ENCODE results near the gene TAF4B. TPM values are rescaled to one million over a fixed set of nuclear protein-coding genes. Genes with fewer than 3 reads are reported as not detected.
A peak's percentile ranks its signal among the peaks of the same experiment; 100 is the strongest.

TAF4B gene
- polyA plus RNA-seq, 1 of the 3 experiments (the other 2 are of a cell fraction): 1.3 TPM

- no peaks in the 10 kb centered on the region for H3K79me2 ChIP-seq (ENCODE audit: insufficient read depth)
- ChIA-PET POLR2A (no interaction called here), CTCF (interaction anchor here (0.6 to 2.4 kb wide), 7 partner anchors 12 to 322 kb away, joined by 3 to 19 read pairs (median 4); no protein-coding TSS in a partner anchor)
- H3K9ac ChIP-seq: no peak overlapping the region
- 59% methylated on average over 4 of the region's 4 CpGs for WGBS (ENCODE audit: low lambda C conversion rate)
- H3K9me3 ChIP-seq: no peaks in the 10 kb centered on the region
- H3K36me3 ChIP-seq (replicated peaks in 1 of 2; ENCODE audit: control insufficient read depth in 1 of 2, insufficient read depth in 2 of 2, low read length in 1 of 2): no peaks in the 10 kb centered on the region
- H3K27ac ChIP-seq (ENCODE audit: low read depth in 2 of 2, low read length in 1 of 2): peak overlapping the region in 1 of 2 experiments; percentile 91; a peak in 2 of 4 replicates
- H3K4me3 ChIP-seq (ENCODE audit: low read depth in 2 of 2, low read length in 1 of 2): no peak overlapping the region
- H3F3A ChIP-seq (replicated peaks; ENCODE audit: insufficient read depth): no peaks in the 10 kb centered on the region
- no peaks in the 10 kb centered on the region for H4K20me1 ChIP-seq (ENCODE audit: insufficient read depth)
- peaks cover 0 to 26% of the 10 kb centered on the region in 2 experiments; a peak in 3 of 4 replicates for H3K4me1 ChIP-seq (ENCODE audit: control insufficient read depth in 1 of 2, insufficient read depth in 2 of 2, low read depth in 1 of 2, low read length in 1 of 2)
- H3K27me3 ChIP-seq (ENCODE audit: insufficient read depth): no peaks in the 10 kb centered on the region
- no peak overlapping the region for H2AFZ ChIP-seq (ENCODE audit: low read depth)
- peak; percentile 23 for DNase-seq
- H3K9me2 ChIP-seq: no peaks in the 10 kb centered on the region
- TF ChIP-seq EP300 (IDR thresholded peaks at IDR 0.05; ENCODE audit: borderline replicate concordance in 1 of 2, low read depth in 1 of 2, low read length in 1 of 2): peak in 1 of 2 experiments; percentile 46; a peak in 1 of 4 replicates
- TF ChIP-seq RCOR1 (IDR thresholded peaks at IDR 0.05; ENCODE audit: low read length): peak; percentile 57; the same call in 1 of the 2 replicates
- no peak for TF ChIP-seq RAD21 (IDR thresholded peaks at IDR 0.05; ENCODE audit: low read length)
- H3K4me2 ChIP-seq: no peak overlapping the region
These were observed 109.6 kb downstream of the TAF4B start for GRCh38 chr18:26335571-26336487.

- DNase-seq: peak; percentile 38
- CTCF ChIA-PET: interaction anchor here (0.9 to 2.4 kb wide), 4 partner anchors 12 to 309 kb away, joined by 3 to 19 read pairs (median 4); no protein-coding TSS in a partner anchor
- no peaks in the 10 kb centered on the region for H3K9me2 ChIP-seq
- H3K27me3 ChIP-seq (ENCODE audit: insufficient read depth): no peaks in the 10 kb centered on the region
- no peaks in the 10 kb centered on the region for H3K79me2 ChIP-seq (ENCODE audit: insufficient read depth)
- POLR2A ChIA-PET: no interaction called here
- no peak overlapping the region for H3K4me2 ChIP-seq
- H3K27ac ChIP-seq (ENCODE audit: low read depth in 2 of 2, low read length in 1 of 2): peak overlapping the region in 1 of 2 experiments; percentile 91; a peak in 2 of 4 replicates
- WGBS (ENCODE audit: low lambda C conversion rate): 27% methylated on average over 1 of the region's 1 CpG
- no peak overlapping the region for H2AFZ ChIP-seq (ENCODE audit: low read depth)
- no peaks in the 10 kb centered on the region for H3F3A ChIP-seq (replicated peaks; ENCODE audit: insufficient read depth)
- no peak overlapping the region for H3K4me3 ChIP-seq (ENCODE audit: low read depth in 2 of 2, low read length in 1 of 2)
- H3K9ac ChIP-seq: no peak overlapping the region
- H3K9me3 ChIP-seq: no peaks in the 10 kb centered on the region
- H3K4me1 ChIP-seq (ENCODE audit: control insufficient read depth in 1 of 2, insufficient read depth in 2 of 2, low read depth in 1 of 2, low read length in 1 of 2): peaks cover 0 to 26% of the 10 kb centered on the region in 2 experiments; a peak in 3 of 4 replicates
- H4K20me1 ChIP-seq (ENCODE audit: insufficient read depth): no peaks in the 10 kb centered on the region
- H3K36me3 ChIP-seq (replicated peaks in 1 of 2; ENCODE audit: control insufficient read depth in 1 of 2, insufficient read depth in 2 of 2, low read length in 1 of 2): no peaks in the 10 kb centered on the region
- TF ChIP-seq CTCF (IDR thresholded peaks at IDR 0.05): no peak
- no peak for TF ChIP-seq MEF2A (IDR thresholded peaks at IDR 0.05; ENCODE audit: borderline replicate concordance, low read depth)
- TF ChIP-seq GABPA (IDR thresholded peaks at IDR 0.05; ENCODE audit: low read depth): no peak
- TF ChIP-seq JUND (IDR thresholded peaks at IDR 0.05): no peak
- TF ChIP-seq EZH2phosphoT487 (IDR thresholded peaks at IDR 0.05; ENCODE audit: borderline replicate concordance, low read depth): no peak
- TF ChIP-seq IRF3 (IDR thresholded peaks at IDR 0.05; ENCODE audit: low read depth, low read length): no peak
- no peak for TF ChIP-seq SIN3A (IDR thresholded peaks at IDR 0.05; ENCODE audit: borderline replicate concordance, low read depth, low read length)
- peak; percentile 82 for TF ChIP-seq RCOR1 (IDR thresholded peaks at IDR 0.05; ENCODE audit: low read length)
- TF ChIP-seq EP300 (IDR thresholded peaks at IDR 0.05; ENCODE audit: borderline replicate concordance in 1 of 2, low read depth in 1 of 2, low read length in 1 of 2): peak in 1 of 2 experiments; percentile 73; a peak in 1 of 4 replicates
- TF ChIP-seq NFIC (IDR thresholded peaks at IDR 0.05; ENCODE audit: borderline replicate concordance): no peak
- no peak for TF ChIP-seq POLR2AphosphoS5 (IDR thresholded peaks at IDR 0.05; ENCODE audit: low read depth, low read length)
- TF ChIP-seq GATA2 (CRISPR knock-in tag; IDR thresholded peaks at IDR 0.05): peak; percentile 88
- no peak for TF ChIP-seq PBX3 (IDR thresholded peaks at IDR 0.05)
- TF ChIP-seq FOXM1 (IDR thresholded peaks at IDR 0.05; ENCODE audit: low read depth): no peak
- no peak for TF ChIP-seq SMC3 (IDR thresholded peaks at IDR 0.05; ENCODE audit: low read depth, low read length)
- TF ChIP-seq FOSL2 (IDR thresholded peaks at IDR 0.05; ENCODE audit: borderline replicate concordance, low read depth): no peak
- TF ChIP-seq RAD21 (IDR thresholded peaks at IDR 0.05; ENCODE audit: low read length): no peak
- TF ChIP-seq ZBTB33 (IDR thresholded peaks at IDR 0.05; ENCODE audit: borderline replicate concordance, low read depth): no peak
- no peak for TF ChIP-seq TAF1 (IDR thresholded peaks at IDR 0.05; ENCODE audit: borderline replicate concordance, low read depth, low read length)
- TF ChIP-seq MXI1 (IDR thresholded peaks at IDR 0.05; ENCODE audit: low read depth, low read length): no peak
These were observed 110.3 kb downstream of the TAF4B start for GRCh38 chr18:26336572-26336971.

Measured in SK-N-SH (cell line).